ENCODE results near the gene NBEAL2.

The NBEAL2 gene

DNA sequence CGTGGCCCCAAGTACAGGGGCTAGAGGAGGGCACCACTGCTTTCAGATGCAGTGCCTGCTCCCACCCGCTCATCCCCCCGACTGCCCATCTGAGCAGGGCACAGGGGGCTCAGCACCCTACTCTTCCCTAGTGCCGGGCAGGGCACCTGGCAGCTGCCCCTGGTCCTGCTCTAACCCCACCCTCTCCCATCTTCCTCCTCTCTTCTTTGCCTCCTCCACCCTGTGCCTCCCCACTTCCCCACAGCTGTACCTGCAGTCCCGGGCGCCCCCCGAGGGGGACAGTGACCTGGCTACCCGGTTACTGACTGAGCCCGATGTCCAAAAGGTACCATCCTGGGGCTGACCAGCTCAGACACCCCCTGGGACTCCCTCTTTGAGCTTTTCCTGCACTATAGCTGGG lies 12.8 kb downstream of the NBEAL2 start:
- Histone ChIP-seq H3K9me3 (ENCODE audit: control insufficient read depth, low read length) (no peaks in the 10 kb centered on the region), H3K4me3 (ENCODE audit: insufficient read depth, low read depth, low read length, poor library complexity, severe bottlenecking) (no peak overlapping the region), H3K27me3 (replicated peaks; ENCODE audit: control insufficient read depth, insufficient read depth, low read length, poor library complexity, severe bottlenecking) (no peaks in the 10 kb centered on the region), H3K36me3 (ENCODE audit: control insufficient read depth, insufficient read depth, low read length) (peaks cover 63% of the 10 kb centered on the region), H3K27ac (ENCODE audit: insufficient read depth, low read length, poor library complexity, severe bottlenecking) (peak overlapping the region; percentile 7), H3K4me1 (ENCODE audit: control insufficient read depth, insufficient read depth, low read length, poor library complexity, severe bottlenecking) (peaks cover 32% of the 10 kb centered on the region)
- no peak for DNase-seq

GRCh38 chr3:46993292-46993691 lies 13.8 kb downstream of the NBEAL2 start:
- H3K36me3 ChIP-seq (ENCODE audit: control insufficient read depth, insufficient read depth, low read length): peaks cover 73% of the 10 kb centered on the region
- H3K27me3 ChIP-seq (replicated peaks; ENCODE audit: control insufficient read depth, insufficient read depth, low read length, poor library complexity, severe bottlenecking): no peaks in the 10 kb centered on the region
- H3K4me3 ChIP-seq (ENCODE audit: insufficient read depth, low read depth, low read length, poor library complexity, severe bottlenecking): no peak overlapping the region
- no peak for DNase-seq
- peak overlapping the region; percentile 12 for H3K27ac ChIP-seq (ENCODE audit: insufficient read depth, low read length, poor library complexity, severe bottlenecking)
- no peaks in the 10 kb centered on the region for H3K9me3 ChIP-seq (ENCODE audit: control insufficient read depth, low read length)
- peaks cover 28% of the 10 kb centered on the region for H3K4me1 ChIP-seq (ENCODE audit: control insufficient read depth, insufficient read depth, low read length, poor library complexity, severe bottlenecking)

DNA sequence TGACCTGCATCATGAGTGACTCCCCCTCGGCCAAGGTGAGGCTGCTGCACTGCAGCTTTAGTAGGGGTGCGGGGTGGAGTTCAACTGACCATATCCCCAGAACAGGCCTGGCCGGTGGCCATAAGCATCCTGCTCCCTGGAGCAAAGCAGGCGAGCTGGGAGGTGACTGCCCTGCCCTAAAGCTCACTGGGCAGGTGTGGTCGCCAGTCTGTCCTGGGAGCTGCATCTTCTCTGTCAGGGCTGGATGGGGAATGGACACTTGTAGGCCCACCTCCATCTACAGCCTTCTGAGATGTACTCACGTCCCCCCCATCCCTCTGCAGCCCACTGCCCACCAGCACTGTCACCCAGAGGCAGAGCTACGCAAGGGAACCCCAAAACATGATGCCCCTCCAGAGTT lies 14.5 kb downstream of the NBEAL2 start:
- H3K4me1 ChIP-seq (ENCODE audit: control insufficient read depth, insufficient read depth, low read length, poor library complexity, severe bottlenecking): peaks cover 26% of the 10 kb centered on the region
- H3K9me3 ChIP-seq (ENCODE audit: control insufficient read depth, low read length): no peaks in the 10 kb centered on the region
- no peak overlapping the region for H3K4me3 ChIP-seq (ENCODE audit: insufficient read depth, low read depth, low read length, poor library complexity, severe bottlenecking)
- no peak for DNase-seq
- H3K36me3 ChIP-seq (ENCODE audit: control insufficient read depth, insufficient read depth, low read length): peaks cover 80% of the 10 kb centered on the region
- no peak overlapping the region for H3K27ac ChIP-seq (ENCODE audit: insufficient read depth, low read length, poor library complexity, severe bottlenecking)
- H3K27me3 ChIP-seq (replicated peaks; ENCODE audit: control insufficient read depth, insufficient read depth, low read length, poor library complexity, severe bottlenecking): no peaks in the 10 kb centered on the region

DNA sequence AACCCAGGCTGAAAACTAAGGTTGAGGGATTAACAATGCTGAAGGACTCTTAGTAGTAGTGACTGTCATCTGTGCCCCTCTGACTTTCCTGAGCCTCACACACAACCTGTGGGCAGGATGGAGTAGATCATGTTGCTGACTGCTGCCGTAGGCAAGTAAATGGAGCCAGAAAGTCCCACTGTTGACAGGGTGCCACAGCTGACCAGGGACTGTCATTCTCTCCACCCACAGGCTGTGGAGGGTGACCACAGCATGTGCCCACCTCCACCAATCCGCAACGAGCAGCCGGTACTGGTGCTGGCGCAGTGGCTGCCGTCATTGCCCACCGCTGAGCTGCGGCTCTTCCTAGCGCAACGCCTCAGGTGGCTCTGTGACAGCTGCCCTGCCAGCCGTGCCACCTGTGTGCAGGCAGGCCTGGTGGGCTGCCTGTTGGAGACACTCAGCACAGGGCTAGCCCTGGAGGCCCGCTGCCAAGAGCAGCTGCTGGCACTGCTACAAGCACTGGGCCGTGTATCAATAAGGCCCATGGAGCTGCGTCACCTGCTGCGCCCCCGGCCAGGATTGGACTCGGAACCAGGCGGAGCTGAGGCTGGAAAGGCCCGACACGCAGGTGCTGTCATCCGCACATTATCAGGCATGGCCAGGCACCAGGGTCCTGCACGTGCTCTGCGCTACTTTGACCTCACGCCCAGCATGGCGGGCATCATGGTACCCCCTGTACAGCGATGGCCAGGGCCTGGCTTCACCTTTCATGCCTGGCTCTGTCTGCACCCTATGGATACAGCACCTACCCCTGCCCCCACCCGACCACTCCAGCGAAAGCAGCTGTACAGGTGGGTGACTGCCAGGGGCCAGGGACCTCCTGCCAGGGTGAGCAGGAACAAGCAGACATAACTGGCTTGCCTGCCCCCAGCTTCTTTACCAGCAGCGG lies 15.6 kb downstream of the NBEAL2 start:
- Histone ChIP-seq H3K27me3 (replicated peaks; ENCODE audit: control insufficient read depth, insufficient read depth, low read length, poor library complexity, severe bottlenecking) (no peaks in the 10 kb centered on the region), H3K4me1 (ENCODE audit: control insufficient read depth, insufficient read depth, low read length, poor library complexity, severe bottlenecking) (peaks cover 15% of the 10 kb centered on the region), H3K4me3 (ENCODE audit: insufficient read depth, low read depth, low read length, poor library complexity, severe bottlenecking) (no peak overlapping the region), H3K9me3 (ENCODE audit: control insufficient read depth, low read length) (no peaks in the 10 kb centered on the region), H3K27ac (ENCODE audit: insufficient read depth, low read length, poor library complexity, severe bottlenecking) (no peak overlapping the region), H3K36me3 (ENCODE audit: control insufficient read depth, insufficient read depth, low read length) (peaks cover 90% of the 10 kb centered on the region)
- DNase-seq: no peak

GRCh38 chr3:46995901-46996562 lies 16.6 kb downstream of the NBEAL2 start:
- Histone ChIP-seq H3K27me3 (replicated peaks; ENCODE audit: control insufficient read depth, insufficient read depth, low read length, poor library complexity, severe bottlenecking) (no peaks in the 10 kb centered on the region), H3K36me3 (ENCODE audit: control insufficient read depth, insufficient read depth, low read length) (peaks cover 92% of the 10 kb centered on the region), H3K4me3 (ENCODE audit: insufficient read depth, low read depth, low read length, poor library complexity, severe bottlenecking) (no peak overlapping the region), H3K9me3 (ENCODE audit: control insufficient read depth, low read length) (no peaks in the 10 kb centered on the region), H3K27ac (ENCODE audit: insufficient read depth, low read length, poor library complexity, severe bottlenecking) (no peak overlapping the region), H3K4me1 (ENCODE audit: control insufficient read depth, insufficient read depth, low read length, poor library complexity, severe bottlenecking) (peaks cover 15% of the 10 kb centered on the region)
- DNase-seq: no peak

DNA sequence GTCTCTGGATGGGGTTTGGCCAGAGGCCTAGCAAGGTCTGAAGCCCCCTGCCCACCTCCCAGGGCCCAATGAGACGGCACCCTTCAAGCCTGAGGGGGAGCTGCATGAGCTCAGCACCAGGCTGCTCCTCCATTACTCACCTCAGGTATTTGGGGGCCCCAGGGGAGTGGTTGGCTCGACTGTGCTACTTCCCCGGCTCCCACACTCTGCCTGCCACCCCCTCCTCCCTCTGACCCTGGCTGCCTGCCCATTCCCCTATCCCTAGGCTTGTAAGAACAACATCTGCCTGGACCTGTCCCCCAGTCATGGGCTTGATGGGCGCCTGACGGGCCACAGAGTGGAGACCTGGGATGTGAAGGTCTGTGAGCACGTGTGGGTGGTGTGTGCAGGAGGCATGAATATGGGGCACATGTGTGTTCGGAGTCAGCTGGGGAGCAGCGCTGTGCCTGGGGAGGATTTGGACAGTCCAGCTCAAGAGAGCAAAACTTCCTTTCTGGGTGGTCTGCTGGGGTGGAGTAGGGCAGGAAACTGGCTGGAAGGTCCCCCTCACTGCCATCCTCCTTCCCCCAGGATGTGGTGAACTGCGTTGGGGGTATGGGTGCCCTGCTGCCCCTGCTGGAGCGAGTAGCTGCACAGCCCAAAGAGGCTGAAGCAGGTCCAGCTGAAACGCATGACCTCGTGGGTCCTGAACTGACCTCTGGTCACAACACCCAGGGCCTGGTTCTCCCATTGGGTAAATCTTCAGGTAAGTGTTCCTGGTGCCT lies 17.4 kb downstream of the NBEAL2 start:
- H3K4me3 ChIP-seq (ENCODE audit: insufficient read depth, low read depth, low read length, poor library complexity, severe bottlenecking): no peak overlapping the region
- no peak overlapping the region for H3K27ac ChIP-seq (ENCODE audit: insufficient read depth, low read length, poor library complexity, severe bottlenecking)
- H3K27me3 ChIP-seq (replicated peaks; ENCODE audit: control insufficient read depth, insufficient read depth, low read length, poor library complexity, severe bottlenecking): no peaks in the 10 kb centered on the region
- no peak for DNase-seq
- no peaks in the 10 kb centered on the region for H3K9me3 ChIP-seq (ENCODE audit: control insufficient read depth, low read length)
- peaks cover 92% of the 10 kb centered on the region for H3K36me3 ChIP-seq (ENCODE audit: control insufficient read depth, insufficient read depth, low read length)
- peaks cover 15% of the 10 kb centered on the region for H3K4me1 ChIP-seq (ENCODE audit: control insufficient read depth, insufficient read depth, low read length, poor library complexity, severe bottlenecking)

- no peak for DNase-seq
- H3K4me1 ChIP-seq (ENCODE audit: control insufficient read depth, insufficient read depth, low read length, poor library complexity, severe bottlenecking): peaks cover 15% of the 10 kb centered on the region
- no peaks in the 10 kb centered on the region for H3K9me3 ChIP-seq (ENCODE audit: control insufficient read depth, low read length)
- H3K36me3 ChIP-seq (ENCODE audit: control insufficient read depth, insufficient read depth, low read length): peaks cover 94% of the 10 kb centered on the region
- no peaks in the 10 kb centered on the region for H3K27me3 ChIP-seq (replicated peaks; ENCODE audit: control insufficient read depth, insufficient read depth, low read length, poor library complexity, severe bottlenecking)
- H3K27ac ChIP-seq (ENCODE audit: insufficient read depth, low read length, poor library complexity, severe bottlenecking): no peak overlapping the region
- H3K4me3 ChIP-seq (ENCODE audit: insufficient read depth, low read depth, low read length, poor library complexity, severe bottlenecking): no peak overlapping the region
These were observed 18.1 kb downstream of the NBEAL2 start for GRCh38 chr3:46997453-46998091.

GRCh38 chr3:46998121-46998851 lies 18.8 kb downstream of the NBEAL2 start:
- Histone ChIP-seq H3K4me1 (ENCODE audit: control insufficient read depth, insufficient read depth, low read length, poor library complexity, severe bottlenecking) (peaks cover 15% of the 10 kb centered on the region), H3K27me3 (replicated peaks; ENCODE audit: control insufficient read depth, insufficient read depth, low read length, poor library complexity, severe bottlenecking) (no peaks in the 10 kb centered on the region), H3K9me3 (ENCODE audit: control insufficient read depth, low read length) (no peaks in the 10 kb centered on the region), H3K4me3 (ENCODE audit: insufficient read depth, low read depth, low read length, poor library complexity, severe bottlenecking) (no peak overlapping the region), H3K36me3 (ENCODE audit: control insufficient read depth, insufficient read depth, low read length) (peaks cover 94% of the 10 kb centered on the region), H3K27ac (ENCODE audit: insufficient read depth, low read length, poor library complexity, severe bottlenecking) (no peak overlapping the region)
- peak; percentile 44 to 54 (median 49) for DNase-seq

DNA sequence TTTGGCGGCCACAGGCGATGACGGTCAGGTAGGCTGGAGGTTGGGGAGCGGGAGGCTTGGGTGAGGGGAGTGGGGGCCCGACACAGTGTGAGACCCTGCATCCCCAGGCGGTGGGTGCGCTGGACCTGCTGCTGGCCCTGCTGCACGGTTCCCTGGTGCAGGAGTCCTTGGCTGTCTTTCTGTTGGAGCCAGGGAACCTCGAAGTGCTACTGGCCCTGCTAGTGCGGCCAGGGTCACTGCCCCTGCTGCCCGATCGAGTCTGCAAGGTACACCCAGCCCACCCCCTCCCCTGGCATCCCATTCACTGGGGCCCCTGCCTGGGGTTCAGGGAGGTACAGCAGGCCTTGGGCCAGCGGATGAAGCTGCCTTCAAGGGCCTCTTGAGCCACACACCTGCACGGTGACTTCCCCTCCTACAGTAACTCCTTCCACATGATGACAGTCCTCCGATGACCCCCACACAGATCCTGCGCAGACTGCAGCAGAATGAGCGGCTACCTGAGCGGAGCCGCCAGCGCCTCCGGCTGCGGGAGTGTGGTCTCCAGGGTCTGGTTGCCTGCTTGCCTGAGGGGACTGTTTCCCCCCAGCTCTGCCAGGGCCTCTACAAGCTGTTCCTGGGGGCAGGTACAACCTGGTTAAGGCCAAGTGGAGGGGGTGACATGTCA lies 19.5 kb downstream of the NBEAL2 start:
- peaks cover 94% of the 10 kb centered on the region for H3K36me3 ChIP-seq (ENCODE audit: control insufficient read depth, insufficient read depth, low read length)
- no peak for DNase-seq
- H3K9me3 ChIP-seq (ENCODE audit: control insufficient read depth, low read length): no peaks in the 10 kb centered on the region
- peaks cover 15% of the 10 kb centered on the region for H3K4me1 ChIP-seq (ENCODE audit: control insufficient read depth, insufficient read depth, low read length, poor library complexity, severe bottlenecking)
- H3K4me3 ChIP-seq (ENCODE audit: insufficient read depth, low read depth, low read length, poor library complexity, severe bottlenecking): no peak overlapping the region
- no peaks in the 10 kb centered on the region for H3K27me3 ChIP-seq (replicated peaks; ENCODE audit: control insufficient read depth, insufficient read depth, low read length, poor library complexity, severe bottlenecking)
- no peak overlapping the region for H3K27ac ChIP-seq (ENCODE audit: insufficient read depth, low read length, poor library complexity, severe bottlenecking)

Data from effector memory CD4-positive, alpha-beta T cell (primary cell).